ENCODE measurements around the gene NSMCE1.

Gene NSMCE1

GRCh38 chr16:27242868-27243590 lies 25.5 kb downstream of the NSMCE1 start:
- no peak for DNase-seq (ENCODE audit: low spot score)

GRCh38 chr16:27242398-27242797 lies 26.2 kb downstream of the NSMCE1 start:
- DNase-seq (ENCODE audit: low spot score): no peak

GRCh38 chr16:27241658-27242057 lies 26.9 kb downstream of the NSMCE1 start:
- DNase-seq (ENCODE audit: low spot score): no peak

- DNase-seq (ENCODE audit: low spot score): no peak
Observed at GRCh38 chr16:27240948-27241531, 27.5 kb downstream of the NSMCE1 start.

- no peak for DNase-seq (ENCODE audit: low spot score)
Observed at GRCh38 chr16:27239906-27240655, 28.5 kb downstream of the NSMCE1 start.

GRCh38 chr16:27239026-27239425 lies 29.5 kb downstream of the NSMCE1 start:
- DNase-seq (ENCODE audit: low spot score): no peak

GRCh38 chr16:27238591-27238990 lies 30.0 kb downstream of the NSMCE1 start:
- no peak for DNase-seq (ENCODE audit: low spot score)

GRCh38 chr16:27238016-27238587 lies 30.5 kb downstream of the NSMCE1 start:
- DNase-seq (ENCODE audit: low spot score): peak; percentile 28

- DNase-seq (ENCODE audit: low spot score): peak; percentile 75
Observed at GRCh38 chr16:27237219-27238015, 31.2 kb downstream of the NSMCE1 start.

- no peak for DNase-seq (ENCODE audit: low spot score)
Observed at GRCh38 chr16:27236635-27237218, 31.8 kb downstream of the NSMCE1 start.

- no peak for DNase-seq (ENCODE audit: low spot score)
Observed at GRCh38 chr16:27235938-27236245, 32.7 kb downstream of the NSMCE1 start.

GRCh38 chr16:27235055-27235937 lies 33.3 kb downstream of the NSMCE1 start:
- peak; percentile 96 for DNase-seq (ENCODE audit: low spot score)

- no peak for DNase-seq (ENCODE audit: low spot score)
Observed at GRCh38 chr16:27234603-27235002, 34.0 kb downstream of the NSMCE1 start.

GRCh38 chr16:27234171-27234570 lies 34.4 kb downstream of the NSMCE1 start:
- DNase-seq (ENCODE audit: low spot score): no peak

- DNase-seq (ENCODE audit: low spot score): no peak
Observed at GRCh38 chr16:27233731-27234130, 34.8 kb downstream of the NSMCE1 start.

GRCh38 chr16:27232901-27233625 lies 35.5 kb downstream of the NSMCE1 start:
- DNase-seq (ENCODE audit: low spot score): no peak

- DNase-seq (ENCODE audit: low spot score): peak; percentile 23
Observed at GRCh38 chr16:27232061-27232900, 36.3 kb downstream of the NSMCE1 start.

- no peak for DNase-seq (ENCODE audit: low spot score)
Observed at GRCh38 chr16:27231692-27232060, 36.9 kb downstream of the NSMCE1 start.

- DNase-seq (ENCODE audit: low spot score): peak; percentile 85
Observed at GRCh38 chr16:27230562-27231001, 38.0 kb downstream of the NSMCE1 start.
